ENCODE measurements around the gene GLUL.

Gene GLUL

GRCh38 chr1:182391362-182392049 lies at the start of gene GLUL:
Gene GLUL, minus strand, starts transcription at chr1:182391790. Its CDS starts 3,053 bp downstream, at chr1:182388737.
- no peak for FAIRE-seq

- no peak for FAIRE-seq
Measured at GRCh38 chr1:182438326-182438725, 46.7 kb upstream of the GLUL start.

GRCh38 chr1:182433580-182433979 lies 42.0 kb upstream of the GLUL start:
- FAIRE-seq: no peak

GRCh38 chr1:182431278-182431677 lies 39.7 kb upstream of the GLUL start:
- no peak for FAIRE-seq

GRCh38 chr1:182430263-182431068 lies 38.9 kb upstream of the GLUL start:
- FAIRE-seq: no peak

GRCh38 chr1:182428043-182428442 lies 36.5 kb upstream of the GLUL start:
- no peak for FAIRE-seq

GRCh38 chr1:182426442-182427430 lies 35.1 kb upstream of the GLUL start:
- no peak for FAIRE-seq

- FAIRE-seq: no peak
Measured at GRCh38 chr1:182415789-182416188, 24.2 kb upstream of the GLUL start.

- no peak for FAIRE-seq
Measured at GRCh38 chr1:182413969-182414368, 22.4 kb upstream of the GLUL start.

- no peak for FAIRE-seq
Measured at GRCh38 chr1:182413486-182413885, 21.9 kb upstream of the GLUL start.

- no peak for FAIRE-seq
Measured at GRCh38 chr1:182410620-182411273, 19.2 kb upstream of the GLUL start.

GRCh38 chr1:182410138-182410537 lies 18.5 kb upstream of the GLUL start:
- no peak for FAIRE-seq

- FAIRE-seq: no peak
Measured at GRCh38 chr1:182408435-182409075, 17.0 kb upstream of the GLUL start.

- no peak for FAIRE-seq
Measured at GRCh38 chr1:182407724-182408123, 16.1 kb upstream of the GLUL start.

GRCh38 chr1:182406012-182406411 lies 14.4 kb upstream of the GLUL start:
- no peak for FAIRE-seq

- FAIRE-seq: no peak
Measured at GRCh38 chr1:182405578-182405977, 14.0 kb upstream of the GLUL start.

- FAIRE-seq: no peak
Measured at GRCh38 chr1:182404781-182405180, 13.2 kb upstream of the GLUL start.

GRCh38 chr1:182400567-182400966 lies 9.0 kb upstream of the GLUL start, which contains the start of gene TEDDM1:
Gene TEDDM1, minus strand, starts transcription at chr1:182400667. Its CDS starts 182 bp downstream, at chr1:182400485.
- no peak for FAIRE-seq

GRCh38 chr1:182397653-182398393 lies 6.2 kb upstream of the GLUL start:
- FAIRE-seq: no peak

- no peak for FAIRE-seq
Measured at GRCh38 chr1:182395906-182396305, 4.3 kb upstream of the GLUL start.

Data from TTC549 (cell line).